Spleen (tissue), 11 donors: ENCODE measurements around the gene DMD. TPM values are rescaled to one million over a fixed set of nuclear protein-coding genes. Genes with fewer than 3 reads are reported as not detected.

Experiments
- DNase-seq: peaks from one replicate; pipeline ENCODE4 v3.0.0-alpha.2; 2020
- H3K27ac ChIP-seq, 8 donors: fragments of 200-600 bp; sonication (generic) in 7 of 8; 1 replicate in 4 of 8; 2 replicates in 4 of 8; pipeline versions ENCODE4 v1.5.0 to v1.8.0; 2016 to 2021; ENCODE audit warnings: inconsistent platforms in 4 of 8, mild to moderate bottlenecking in 4 of 8, moderate library complexity in 1 of 8
- H3K27me3 ChIP-seq, 7 donors: fragments of 200-600 bp; sonication (generic) in 6 of 7; replicated peaks in 1 of 7; 1 replicate in 4 of 7; 2 replicates in 3 of 7; pipeline versions ENCODE4 v1.5.0 to v1.8.0; 2016 to 2021; ENCODE audit warnings: inconsistent platforms in 3 of 7, mild to moderate bottlenecking in 1 of 7
- H3K36me3 ChIP-seq, 6 donors: fragments of 200-600 bp; sonication (generic) in 5 of 6; 1 replicate in 4 of 6; 2 replicates in 2 of 6; pipeline versions ENCODE4 v1.5.0 to v1.8.0; 2016 to 2021; ENCODE audit warnings: inconsistent platforms in 2 of 6
- H3K4me1 ChIP-seq, 6 donors: fragments of 200-600 bp; sonication (generic) in 5 of 6; 1 replicate in 3 of 6; 2 replicates in 3 of 6; pipeline versions ENCODE4 v1.5.0 to v1.8.0; 2016 to 2021; ENCODE audit warnings: inconsistent platforms in 3 of 6
- H3K4me3 ChIP-seq, 8 donors: fragments of 200-600 bp; sonication (generic) in 7 of 8; 1 replicate in 4 of 8; 2 replicates in 4 of 8; pipeline versions ENCODE4 v1.5.0 to v1.8.0; 2016 to 2021; ENCODE audit warnings: inconsistent platforms in 4 of 8, mild to moderate bottlenecking in 4 of 8, moderate library complexity in 2 of 8
- H3K9me3 ChIP-seq, 8 donors: fragments of 200-600 bp; sonication (generic) in 7 of 8; 1 replicate in 4 of 8; 2 replicates in 4 of 8; pipeline versions ENCODE4 v1.5.0 to v1.8.0; 2016 to 2021; ENCODE audit warnings: inconsistent platforms in 4 of 8
- CTCF ChIP-seq, 11 experiments: fragments of 200-600 bp in 7 of 11; fragments of 450-650 bp in 4 of 11; sonication (generic) in 4 of 11; IDR thresholded peaks in 8 of 11; conservative IDR thresholded peaks in 3 of 11; 1 replicate in 7 of 11; 2 replicates in 4 of 11; pipeline versions ENCODE4 v1.4.0 to v1.8.0; 2016 to 2021; ENCODE audit warnings: antibody characterized with exemption in 11 of 11, inconsistent platforms in 4 of 11, mild to moderate bottlenecking in 1 of 11
- POLR2A ChIP-seq, 3 donors: fragments of 450-650 bp; IDR thresholded peaks; one replicate each; pipeline ENCODE4 v1.5.1; 2017; ENCODE audit warnings: antibody characterized with exemption in 3 of 3, mild to moderate bottlenecking in 1 of 3
- POLR2AphosphoS5 ChIP-seq, 3 donors: sonication (generic); formaldehyde crosslinking; IDR thresholded peaks; one replicate each; pipeline ENCODE4 v1.5.1; 2017; ENCODE audit warnings: antibody characterized with exemption in 3 of 3
- WGBS, 5 donors: extraction: QIAGEN DNeasy Blood & Tissue Kit in 3 of 5; methylation state at CpG; one replicate each; pipeline versions ENCODE4 v1.1.5 to v1.1.7; 2013 to 2018; 5-methylcytosine and 5-hydroxymethylcytosine counted together
- intact Hi-C: fragments of 100-400 bp; cut with DNase I; formaldehyde crosslinking; loops from one replicate; pipeline ENCODE4 v1.15.0; 2023; ENCODE audit warnings: low total_unique reads
- polyA plus RNA-seq, 3 donors: library from polyadenylated mRNA; stranded (reverse); fragments of 200-250 nt; gene quantifications; one replicate each; pipeline ENCODE4 v1.2.1, GENCODE V29; 2013
- total RNA-seq, 7 donors: library from RNA; depleted of rRNA in 3 of 7; stranded (reverse); fragments of >200 nt in 3 of 7; fragmentation: NEBNext Ultra II Directional in 4 of 7; extraction: Animal tissue kit (Norgen Biotek cat#: 25700) in 4 of 7; gene quantifications; one replicate each; pipeline versions ENCODE4 v1.1.0 to v1.2.1, GENCODE V29; 2016 to 2021
- donor health status: healthy with polysubstance abuse.
- donor health status: DM: no; HTN: no; CAD: no; lungs with moderate emphysema.
- donor health status: DM: no; HTN: no; CAD: no.
- donor health status: Bipolar disorder and iron deficiency.
- donor health status: healthy.
- donor health status: DM: no; HTN: no; CAD: no.
- donor health status: DM: yes; HTN: yes; CAD: no.

DMD gene
- total and polyA plus RNA-seq, 10 donors = 1.3 to 11.3 (median 4.4) TPM

GRCh38 chrX:31704938-31705337 is 1506.4 kb downstream of the DMD start:
- no peak for DNase-seq
- no peak overlapping the region for H3K27ac ChIP-seq
- no peak overlapping the region for H3K4me3 ChIP-seq
- 64 to 88% (median 75%) methylated on average over 2 of the region's 2 CpGs for WGBS, 5 donors
- intact Hi-C loops = no loop called here
- no peaks in the 10 kb centered on the region for H3K4me1 ChIP-seq
- H3K9me3 ChIP-seq = no peaks in the 10 kb centered on the region
- TF ChIP-seq CTCF (IDR thresholded peaks at IDR 0.05 in 8 of 11, conservative IDR thresholded peaks at IDR 0.05 in 3 of 11) (no peak), POLR2AphosphoS5 (IDR thresholded peaks at IDR 0.05) (no peak), POLR2A (IDR thresholded peaks at IDR 0.05) (no peak)
- peaks cover 0 to 3% (median 0%) of the 10 kb centered on the region in 7 donors for H3K27me3 ChIP-seq
- no peaks in the 10 kb centered on the region for H3K36me3 ChIP-seq

GRCh38 chrX:31702222-31702621 is 1509.1 kb downstream of the DMD start:
- Histone ChIP-seq H3K27me3 (peaks cover 0 to 3% (median 0%) of the 10 kb centered on the region in 7 donors), H3K9me3 (no peaks in the 10 kb centered on the region), H3K4me3 (no peak overlapping the region), H3K36me3 (no peaks in the 10 kb centered on the region), H3K27ac (no peak overlapping the region), H3K4me1 (no peaks in the 10 kb centered on the region)
- WGBS, 5 donors = 34 to 61% (median 39%) methylated on average over 2 of the region's 2 CpGs
- TF ChIP-seq POLR2AphosphoS5 (IDR thresholded peaks at IDR 0.05) = no peak
- TF ChIP-seq POLR2A (IDR thresholded peaks at IDR 0.05) = no peak
- no peak for TF ChIP-seq CTCF (IDR thresholded peaks at IDR 0.05 in 8 of 11, conservative IDR thresholded peaks at IDR 0.05 in 3 of 11)
- intact Hi-C loops = no loop called here
- DNase-seq = no peak

GRCh38 chrX:31697294-31697916 is 1513.9 kb downstream of the DMD start:
- DNase-seq = no peak
- TF ChIP-seq POLR2A (IDR thresholded peaks at IDR 0.05) = no peak
- TF ChIP-seq CTCF (IDR thresholded peaks at IDR 0.05 in 8 of 11, conservative IDR thresholded peaks at IDR 0.05 in 3 of 11) = no peak
- no peak for TF ChIP-seq POLR2AphosphoS5 (IDR thresholded peaks at IDR 0.05)
- Histone ChIP-seq H3K4me3 (no peak overlapping the region), H3K9me3 (peaks cover 0 to 16% (median 1%) of the 10 kb centered on the region in 8 donors), H3K4me1 (no peaks in the 10 kb centered on the region), H3K27ac (no peak overlapping the region), H3K36me3 (no peaks in the 10 kb centered on the region), H3K27me3 (no peaks in the 10 kb centered on the region)
- intact Hi-C loops = no loop called here
- WGBS, 5 donors = 62 to 83% (median 75%) methylated on average over 7 of the region's 7 CpGs

- H3K27me3 ChIP-seq = no peaks in the 10 kb centered on the region
- no peak overlapping the region for H3K27ac ChIP-seq
- no peaks in the 10 kb centered on the region for H3K4me1 ChIP-seq
- TF ChIP-seq CTCF (IDR thresholded peaks at IDR 0.05 in 8 of 11, conservative IDR thresholded peaks at IDR 0.05 in 3 of 11) (no peak), POLR2A (IDR thresholded peaks at IDR 0.05) (no peak), POLR2AphosphoS5 (IDR thresholded peaks at IDR 0.05) (no peak)
- no peak overlapping the region for H3K4me3 ChIP-seq
- intact Hi-C loops = no loop called here
- no peaks in the 10 kb centered on the region for H3K9me3 ChIP-seq
- no peaks in the 10 kb centered on the region for H3K36me3 ChIP-seq
- no peak for DNase-seq
These were observed 1531.5 kb downstream of the DMD start for GRCh38 chrX:31679861-31680260.
